K562 (cell line): Measurements from ENCODE around the gene PPP1R13L. TPM values are rescaled to one million over a fixed set of nuclear protein-coding genes. Genes with fewer than 3 reads are reported as not detected.

Source experiments
- BMI1 ChIP-seq: fragments of 150-350 bp; IDR thresholded peaks from 2 replicates; pipeline ENCODE4 v1.6.1; 2014; ENCODE audit warnings: low read length
- HDGF ChIP-seq: fragments of 450-650 bp; IDR thresholded peaks from 2 replicates; pipeline ENCODE4 v1.6.1; 2016
- MAZ ChIP-seq, 2 experiments: fragments of 450-650 bp in 1 of 2; sonication (generic) in 1 of 2; formaldehyde crosslinking; IDR thresholded peaks in 1 of 2; conservative IDR thresholded peaks in 1 of 2; 2 replicates each; pipeline versions ENCODE4 v1.4.0 to v1.5.0; 2020; ENCODE audit warnings: mild to moderate bottlenecking in 1 of 2, missing genetic modification reagents in 1 of 2
- MED1 ChIP-seq: sonication (generic); formaldehyde crosslinking; IDR thresholded peaks from 2 replicates; pipeline ENCODE4 v1.8.1; 2023; ENCODE audit warnings: missing genetic modification reagents, borderline replicate concordance
- NONO ChIP-seq, 2 experiments: fragments of 200-400 bp in 1 of 2; fragments of 450-650 bp in 1 of 2; formaldehyde crosslinking in 1 of 2; IDR thresholded peaks; 2 replicates each; pipeline ENCODE4 v1.6.1; 2017; ENCODE audit warnings: low read depth in 2 of 2, mild to moderate bottlenecking in 2 of 2, moderate library complexity in 2 of 2, low read length in 1 of 2
- NR1H2 ChIP-seq: sonication (generic); formaldehyde crosslinking; IDR thresholded peaks from 2 replicates; pipeline ENCODE4 v1.4.0; 2020; ENCODE audit warnings: mild to moderate bottlenecking, missing genetic modification reagents
- POU5F1 ChIP-seq: fragments of 150-350 bp; IDR thresholded peaks from 2 replicates; pipeline ENCODE4 v1.6.1; 2014; ENCODE audit warnings: borderline replicate concordance, low read length, low read depth, mild to moderate bottlenecking; ENCODE audit not compliant: partially characterized antibody
- RBM14 ChIP-seq: fragments of 200-400 bp; formaldehyde crosslinking; IDR thresholded peaks from 2 replicates; pipeline ENCODE4 v1.6.1; 2018; ENCODE audit warnings: low read depth, mild to moderate bottlenecking, low read length, moderate library complexity, borderline replicate concordance; ENCODE audit not compliant: insufficient read depth
- RNF2 ChIP-seq: sonication (generic); IDR thresholded peaks from 2 replicates; pipeline ENCODE4 v1.6.1; 2016
- SMARCE1 ChIP-seq: fragments of 450-650 bp; IDR thresholded peaks from 2 replicates; pipeline ENCODE4 v1.7.1; 2016; ENCODE audit warnings: mild to moderate bottlenecking
- TAF7 ChIP-seq: fragments of 450-650 bp; IDR thresholded peaks from 2 replicates; pipeline ENCODE4 v1.6.1; 2016; ENCODE audit warnings: missing genetic modification characterization, missing compliant biosample characterization
- TBL1XR1 ChIP-seq, 2 experiments: IDR thresholded peaks; 2 replicates each; pipeline ENCODE4 v1.6.1; 2012; ENCODE audit warnings: improper control_type of control experiment in 2 of 2, low read length in 2 of 2, mild to moderate bottlenecking in 1 of 2
- ZC3H8 ChIP-seq: fragments of 450-650 bp; IDR thresholded peaks from 2 replicates; pipeline ENCODE4 v1.6.1; 2017
- ZNF143 ChIP-seq: sonication (generic); formaldehyde crosslinking; IDR thresholded peaks from 2 replicates; pipeline ENCODE4 v1.9.0; 2022; ENCODE audit warnings: mild to moderate bottlenecking, missing genetic modification reagents
- ZNF146 ChIP-seq: IDR thresholded peaks from one replicate; pipeline ENCODE4 v1.6.1; 2018; ENCODE audit warnings: missing compliant biosample characterization; ENCODE audit not compliant: unreplicated experiment
- ZNF165 ChIP-seq: fragments of 250-450 bp; sonication (Bioruptor Pico); IDR thresholded peaks from 2 replicates; pipeline ENCODE4 v1.4.0; 2020; ENCODE audit warnings: borderline replicate concordance
- ZNF561 ChIP-seq: fragments of 450-650 bp; formaldehyde crosslinking; conservative IDR thresholded peaks from 2 replicates; pipeline ENCODE4 v1.4.0; 2020; ENCODE audit warnings: mild to moderate bottlenecking, moderate library complexity
- polyA plus RNA-seq, 8 experiments: library from polyadenylated mRNA; depleted of rRNA in 4 of 8; stranded (reverse) in 5 of 8; unstranded in 3 of 8; fragments of >200 nt; fragmentation: Nextera tagmentation in 2 of 8; fragmentation: Illumina TruSeq in 1 of 8; extraction: Ambion mirVana in 2 of 8; extraction: Trizol in 1 of 8; gene quantifications; 2 replicates each; pipeline versions ENCODE4 v1.2.1 to v1.2.3, GENCODE V29; 2011 to 2014; ENCODE audit warnings: inconsistent platforms in 1 of 8, missing spikeins in 1 of 8
- total RNA-seq, 7 experiments: library from RNA; depleted of rRNA in 6 of 7; stranded (reverse); fragments of >200 nt in 6 of 7; fragmentation: Illumina TruSeq in 2 of 7; extraction: Trizol in 2 of 7; gene quantifications; 2 replicates each; pipeline versions ENCODE4 v1.2.1 to v1.2.3, GENCODE V29; 2011 to 2021; ENCODE audit warnings: low replicate concordance in 1 of 7
- TF ChIP-seq, protein P1 (sequence below): sonication (generic); formaldehyde crosslinking; IDR thresholded peaks from 2 replicates; pipeline ENCODE4 v1.8.1; 2023; ENCODE audit warnings: mild to moderate bottlenecking, missing genetic modification reagents
- TF ChIP-seq, protein P2 (sequence below): fragments of 200-800 bp; sonication (Bioruptor generic); IDR thresholded peaks from 2 replicates; pipeline ENCODE4 v1.6.1; 2017; ENCODE audit warnings: missing genetic modification characterization, missing compliant biosample characterization
- TF ChIP-seq, protein P3 (sequence below): sonication (generic); formaldehyde crosslinking; IDR thresholded peaks from 2 replicates; pipeline ENCODE4 v1.8.0; 2022; ENCODE audit warnings: mild to moderate bottlenecking, missing genetic modification reagents
- TF ChIP-seq, protein P4 (sequence below): fragments of 450-650 bp; IDR thresholded peaks from 2 replicates; pipeline ENCODE4 v1.7.1; 2018; ENCODE audit warnings: mild to moderate bottlenecking, low read depth; ENCODE audit not compliant: partially characterized antibody
- TF ChIP-seq, protein P5 (sequence below): fragments of 250-450 bp; sonication (Bioruptor Pico); IDR thresholded peaks from 2 replicates; pipeline ENCODE4 v1.4.0; 2020; ENCODE audit warnings: borderline replicate concordance

The PPP1R13L gene
- total and polyA plus RNA-seq, 9 of the 15 experiments (the other 6 are each of a cell fraction or from before 2014, with no cell fraction given), result 0.32 to 6.7 (median 2.0) TPM

DNA sequence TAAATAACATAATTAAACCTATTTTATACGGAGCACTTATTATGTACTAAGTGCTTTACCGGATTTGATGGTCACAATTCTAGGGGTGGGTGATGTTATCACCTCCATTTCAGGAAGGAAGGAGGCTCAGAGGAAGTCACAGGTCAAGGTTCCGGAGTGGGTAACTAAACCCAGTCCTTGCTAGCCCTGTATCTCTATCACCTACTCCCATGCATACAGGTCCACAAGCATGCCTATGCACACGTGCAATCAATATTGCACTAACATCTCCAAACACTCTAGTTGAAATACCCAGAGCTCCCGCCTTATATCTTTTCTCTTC lies 45.1 kb upstream of the PPP1R13L start (continued):
- TF ChIP-seq, protein P1, sequence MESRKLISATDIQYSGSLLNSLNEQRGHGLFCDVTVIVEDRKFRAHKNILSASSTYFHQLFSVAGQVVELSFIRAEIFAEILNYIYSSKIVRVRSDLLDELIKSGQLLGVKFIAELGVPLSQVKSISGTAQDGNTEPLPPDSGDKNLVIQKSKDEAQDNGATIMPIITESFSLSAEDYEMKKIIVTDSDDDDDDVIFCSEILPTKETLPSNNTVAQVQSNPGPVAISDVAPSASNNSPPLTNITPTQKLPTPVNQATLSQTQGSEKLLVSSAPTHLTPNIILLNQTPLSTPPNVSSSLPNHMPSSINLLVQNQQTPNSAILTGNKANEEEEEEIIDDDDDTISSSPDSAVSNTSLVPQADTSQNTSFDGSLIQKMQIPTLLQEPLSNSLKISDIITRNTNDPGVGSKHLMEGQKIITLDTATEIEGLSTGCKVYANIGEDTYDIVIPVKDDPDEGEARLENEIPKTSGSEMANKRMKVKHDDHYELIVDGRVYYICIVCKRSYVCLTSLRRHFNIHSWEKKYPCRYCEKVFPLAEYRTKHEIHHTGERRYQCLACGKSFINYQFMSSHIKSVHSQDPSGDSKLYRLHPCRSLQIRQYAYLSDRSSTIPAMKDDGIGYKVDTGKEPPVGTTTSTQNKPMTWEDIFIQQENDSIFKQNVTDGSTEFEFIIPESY, result no peak
- TF ChIP-seq RNF2 (no peak), TAF7 (tag) (no peak), RBM14 (no peak), ZNF143 (no peak), MED1 (no peak), NR1H2 (CRISPR knock-in tag) (no peak), ZNF146 (CRISPR knock-in tag) (no peak), ZNF165 (CRISPR knock-in tag) (no peak), HDGF (no peak), MAZ (CRISPR knock-in tag; conservative IDR thresholded peaks at IDR 0.05 in 1 of 2, IDR thresholded peaks at IDR 0.05 in 1 of 2) (0 out of 4 replicates have a peak, but pooled peaks of 1 of the 2 experiments have one; percentile 8), NONO (IDR thresholded peaks at IDR 0.05; ENCODE audit: low read depth in 2 of 2, low read length in 1 of 2) (no peak), ZNF561 (no peak), POU5F1 (no peak), ZC3H8 (no peak), SMARCE1 (0 out of 2 replicates have a peak, but pooled peaks have one; percentile 57), BMI1 (no peak), TBL1XR1 (IDR thresholded peaks at IDR 0.05; ENCODE audit: low read length in 2 of 2) (no peak)
- TF ChIP-seq, protein P2, sequence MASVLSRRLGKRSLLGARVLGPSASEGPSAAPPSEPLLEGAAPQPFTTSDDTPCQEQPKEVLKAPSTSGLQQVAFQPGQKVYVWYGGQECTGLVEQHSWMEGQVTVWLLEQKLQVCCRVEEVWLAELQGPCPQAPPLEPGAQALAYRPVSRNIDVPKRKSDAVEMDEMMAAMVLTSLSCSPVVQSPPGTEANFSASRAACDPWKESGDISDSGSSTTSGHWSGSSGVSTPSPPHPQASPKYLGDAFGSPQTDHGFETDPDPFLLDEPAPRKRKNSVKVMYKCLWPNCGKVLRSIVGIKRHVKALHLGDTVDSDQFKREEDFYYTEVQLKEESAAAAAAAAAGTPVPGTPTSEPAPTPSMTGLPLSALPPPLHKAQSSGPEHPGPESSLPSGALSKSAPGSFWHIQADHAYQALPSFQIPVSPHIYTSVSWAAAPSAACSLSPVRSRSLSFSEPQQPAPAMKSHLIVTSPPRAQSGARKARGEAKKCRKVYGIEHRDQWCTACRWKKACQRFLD (CRISPR knock-in tag), result 0 out of 2 replicates have a peak, but pooled peaks have one; percentile 38
- TF ChIP-seq, protein P3, sequence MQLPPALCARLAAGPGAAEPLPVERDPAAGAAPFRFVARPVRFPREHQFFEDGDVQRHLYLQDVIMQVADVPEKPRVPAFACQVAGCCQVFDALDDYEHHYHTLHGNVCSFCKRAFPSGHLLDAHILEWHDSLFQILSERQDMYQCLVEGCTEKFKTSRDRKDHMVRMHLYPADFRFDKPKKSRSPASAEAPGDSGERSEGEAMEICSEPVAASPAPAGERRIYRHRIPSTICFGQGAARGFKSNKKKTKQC (CRISPR knock-in tag), result no peak
- TF ChIP-seq, protein P4, sequence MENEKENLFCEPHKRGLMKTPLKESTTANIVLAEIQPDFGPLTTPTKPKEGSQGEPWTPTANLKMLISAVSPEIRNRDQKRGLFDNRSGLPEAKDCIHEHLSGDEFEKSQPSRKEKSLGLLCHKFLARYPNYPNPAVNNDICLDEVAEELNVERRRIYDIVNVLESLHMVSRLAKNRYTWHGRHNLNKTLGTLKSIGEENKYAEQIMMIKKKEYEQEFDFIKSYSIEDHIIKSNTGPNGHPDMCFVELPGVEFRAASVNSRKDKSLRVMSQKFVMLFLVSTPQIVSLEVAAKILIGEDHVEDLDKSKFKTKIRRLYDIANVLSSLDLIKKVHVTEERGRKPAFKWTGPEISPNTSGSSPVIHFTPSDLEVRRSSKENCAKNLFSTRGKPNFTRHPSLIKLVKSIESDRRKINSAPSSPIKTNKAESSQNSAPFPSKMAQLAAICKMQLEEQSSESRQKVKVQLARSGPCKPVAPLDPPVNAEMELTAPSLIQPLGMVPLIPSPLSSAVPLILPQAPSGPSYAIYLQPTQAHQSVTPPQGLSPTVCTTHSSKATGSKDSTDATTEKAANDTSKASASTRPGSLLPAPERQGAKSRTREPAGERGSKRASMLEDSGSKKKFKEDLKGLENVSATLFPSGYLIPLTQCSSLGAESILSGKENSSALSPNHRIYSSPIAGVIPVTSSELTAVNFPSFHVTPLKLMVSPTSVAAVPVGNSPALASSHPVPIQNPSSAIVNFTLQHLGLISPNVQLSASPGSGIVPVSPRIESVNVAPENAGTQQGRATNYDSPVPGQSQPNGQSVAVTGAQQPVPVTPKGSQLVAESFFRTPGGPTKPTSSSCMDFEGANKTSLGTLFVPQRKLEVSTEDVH, result no peak
- TF ChIP-seq, protein P5, sequence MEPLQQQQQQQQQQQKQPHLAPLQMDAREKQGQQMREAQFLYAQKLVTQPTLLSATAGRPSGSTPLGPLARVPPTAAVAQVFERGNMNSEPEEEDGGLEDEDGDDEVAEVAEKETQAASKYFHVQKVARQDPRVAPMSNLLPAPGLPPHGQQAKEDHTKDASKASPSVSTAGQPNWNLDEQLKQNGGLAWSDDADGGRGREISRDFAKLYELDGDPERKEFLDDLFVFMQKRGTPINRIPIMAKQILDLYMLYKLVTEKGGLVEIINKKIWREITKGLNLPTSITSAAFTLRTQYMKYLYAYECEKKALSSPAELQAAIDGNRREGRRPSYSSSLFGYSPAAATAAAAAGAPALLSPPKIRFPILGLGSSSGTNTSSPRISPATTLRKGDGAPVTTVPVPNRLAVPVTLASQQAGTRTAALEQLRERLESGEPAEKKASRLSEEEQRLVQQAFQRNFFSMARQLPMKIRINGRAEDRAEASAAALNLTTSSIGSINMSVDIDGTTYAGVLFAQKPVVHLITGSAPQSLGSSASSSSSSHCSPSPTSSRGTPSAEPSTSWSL (CRISPR knock-in tag), result no peak
